GM20431 (cell line): Measurements from ENCODE around the gene CLN6.
"Not testable (repeated sequence)": the region's sequence is repeated elsewhere in the genome, so short reads cannot be mapped to it uniquely, and the experiment has no call there.

ENCODE experiments used
- in situ Hi-C: fragments of 300-500 bp; cut with MseI, MboI; formaldehyde crosslinking; loops from one replicate; pipeline ENCODE4 v1.15.0; 2020; ENCODE audit warnings: low sequenced_read_pairs; ENCODE audit not compliant: unreplicated experiment

CLN6 gene

GRCh38 chr15:68208636-68209240 is 20.8 kb downstream of the CLN6 start:
- in situ Hi-C loops: no loop called here

GRCh38 chr15:68208136-68208535 is 21.4 kb downstream of the CLN6 start:
- in situ Hi-C loops: no loop called here

GRCh38 chr15:68207176-68207935 is 22.2 kb downstream of the CLN6 start:
- in situ Hi-C loops: no loop called here

DNA sequence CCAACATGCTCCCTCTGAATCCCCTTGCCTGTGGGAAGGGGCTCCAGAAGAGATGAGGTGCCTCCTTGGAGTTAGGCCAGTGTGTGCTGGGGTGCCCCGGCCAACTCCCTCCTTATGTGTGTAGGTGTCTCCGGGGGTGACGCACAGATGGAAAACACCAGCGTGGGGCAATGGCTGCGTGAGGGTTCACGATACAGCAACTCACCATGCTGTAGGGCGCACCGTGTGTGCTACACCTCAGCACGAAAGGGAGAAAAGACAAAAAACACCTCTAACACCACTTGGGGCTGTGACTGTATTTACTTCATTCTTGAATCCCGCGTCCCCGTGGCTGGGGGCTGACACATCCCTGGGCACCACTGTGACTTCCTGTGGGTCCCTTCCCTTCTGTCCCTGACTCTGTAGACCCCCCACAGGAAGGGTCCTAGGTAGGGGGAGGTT is 22.8 kb downstream of the CLN6 start:
- in situ Hi-C loops: no loop called here

- in situ Hi-C loops: no loop called here
Observed at GRCh38 chr15:68205954-68206539, 23.5 kb downstream of the CLN6 start.

DNA sequence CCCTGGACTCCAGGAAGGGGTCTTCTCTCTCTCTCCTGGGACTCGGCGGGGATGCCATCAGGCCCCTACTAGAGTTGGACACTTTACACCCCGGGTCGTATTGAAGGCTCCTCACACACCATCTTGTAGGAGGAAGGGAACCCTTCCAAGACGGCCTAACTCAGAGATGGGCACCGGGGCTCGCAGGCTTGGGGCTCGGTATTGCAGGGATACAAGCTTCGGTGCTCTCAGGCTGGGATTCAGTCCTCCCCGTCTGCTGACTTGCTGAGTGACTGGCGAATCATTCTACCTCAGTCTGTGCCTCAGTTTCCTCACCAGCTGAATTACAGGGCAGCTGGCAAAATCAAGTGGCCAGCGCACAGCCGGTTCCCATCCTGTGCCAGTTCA is 24.0 kb downstream of the CLN6 start:
- in situ Hi-C loops: no loop called here

GRCh38 chr15:68204776-68205557 is 24.6 kb downstream of the CLN6 start, which contains the start of gene CALML4:
Gene CALML4 (minus strand): TSS chr15:68205332. CDS start chr15:68205247, 85 bp downstream.
- in situ Hi-C loops: no loop called here

DNA sequence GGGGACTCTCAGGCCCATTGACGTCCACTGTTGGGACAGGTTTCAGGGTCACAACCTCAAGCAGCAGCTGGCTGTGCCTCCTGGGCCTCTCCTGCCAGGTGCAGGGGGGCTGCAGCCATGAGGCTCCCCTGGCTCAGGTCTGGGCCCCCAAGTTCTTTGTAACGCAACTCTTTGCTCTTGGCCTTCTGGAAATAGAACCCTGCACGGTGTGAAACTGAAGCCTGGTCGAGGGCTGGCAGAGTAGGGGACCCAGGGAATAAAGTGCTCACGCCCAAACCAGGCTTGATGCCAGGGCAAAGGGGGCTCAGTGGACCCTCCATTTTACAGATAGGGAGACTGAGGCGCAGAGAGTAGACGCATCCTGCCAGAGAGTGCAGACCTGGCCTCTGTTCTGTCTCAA is 25.2 kb downstream of the CLN6 start:
- in situ Hi-C loops: no loop called here

GRCh38 chr15:68203956-68204355 is 25.6 kb downstream of the CLN6 start:
- in situ Hi-C loops: no loop called here

GRCh38 chr15:68203486-68203885 is 26.0 kb downstream of the CLN6 start:
- in situ Hi-C loops: no loop called here

DNA sequence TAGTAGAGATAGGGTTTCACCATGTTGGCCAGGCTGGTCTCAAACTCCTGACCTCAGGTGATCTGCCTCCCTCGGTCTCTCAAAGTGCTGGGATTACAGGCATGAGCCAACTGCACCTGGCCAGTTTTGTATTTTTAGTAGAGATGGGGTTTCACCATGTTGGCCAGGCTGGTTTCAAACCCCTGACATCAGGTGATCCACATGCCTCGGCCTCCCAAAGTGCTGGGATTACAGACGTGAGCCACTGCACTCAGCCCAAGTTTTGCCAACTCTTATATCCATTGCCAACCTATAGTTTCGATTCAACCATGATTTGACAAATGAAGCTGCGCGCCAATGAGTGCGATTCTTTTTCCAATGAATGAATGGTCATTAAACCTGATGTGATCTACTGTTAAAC is 26.5 kb downstream of the CLN6 start:
- in situ Hi-C loops: not testable (repeated sequence)

- in situ Hi-C loops: no loop called here
Observed at GRCh38 chr15:68201879-68202261, 27.7 kb downstream of the CLN6 start.

- in situ Hi-C loops: no loop called here
Observed at GRCh38 chr15:68201153-68201878, 28.2 kb downstream of the CLN6 start.

DNA sequence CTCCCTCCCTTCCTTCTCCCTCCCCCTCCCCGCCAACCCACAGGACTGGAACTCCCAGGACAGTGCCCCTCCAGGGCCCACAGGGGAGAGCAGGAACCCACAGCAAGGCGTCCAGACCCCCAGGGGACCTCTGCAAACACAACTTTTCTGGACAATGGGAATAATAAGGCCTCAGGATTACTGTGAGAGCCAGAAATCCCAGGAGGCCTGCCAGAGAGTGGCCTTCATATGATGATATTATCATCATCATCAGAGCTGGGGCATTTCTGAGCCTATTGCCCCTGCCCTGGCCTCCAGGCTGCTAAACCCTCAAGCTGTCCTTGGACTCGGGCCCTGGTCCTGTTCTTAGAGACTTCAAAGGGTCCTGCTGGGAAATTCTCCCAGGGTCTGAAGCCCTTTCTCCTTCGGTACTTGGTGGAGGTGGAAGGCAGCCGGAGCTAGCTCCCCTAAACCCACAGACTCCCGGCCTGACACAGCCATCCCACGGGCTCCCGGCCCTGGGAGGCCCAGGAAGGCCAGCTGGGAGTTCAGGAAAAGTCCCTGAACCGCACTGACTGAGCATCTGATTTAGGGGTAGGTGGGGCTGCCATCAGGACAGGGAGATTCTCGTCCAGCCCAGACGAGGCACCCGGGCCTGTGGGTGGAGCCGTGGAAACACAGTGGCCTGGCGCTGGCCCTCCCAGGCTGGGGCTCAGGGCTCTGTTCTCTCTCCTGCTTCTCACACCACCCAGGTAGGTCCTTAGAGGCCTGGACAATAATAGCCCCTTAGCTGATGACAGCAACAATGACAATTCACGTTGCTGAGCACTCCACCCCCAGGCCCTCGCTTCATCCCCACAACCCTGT is 29.3 kb downstream of the CLN6 start:
- in situ Hi-C loops: no loop called here

DNA sequence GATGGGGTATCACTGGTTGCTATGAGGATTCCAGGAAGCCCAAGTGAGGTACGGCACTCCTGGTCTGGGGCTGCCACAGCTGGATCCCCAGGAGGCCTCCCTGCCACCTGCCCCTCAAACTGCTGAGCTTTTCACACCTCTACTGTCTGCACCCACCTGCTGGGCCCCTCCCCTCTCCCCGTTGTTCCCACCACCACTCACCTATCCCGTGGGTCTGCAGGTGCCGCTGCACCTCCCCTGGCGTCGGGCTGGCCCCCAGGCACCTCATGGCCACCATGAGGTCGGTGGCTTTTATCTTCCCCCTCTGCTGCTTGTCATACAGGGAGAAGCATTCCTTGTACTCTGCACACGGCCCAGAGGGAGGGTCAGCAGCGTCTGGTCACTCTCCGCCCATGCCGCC is 30.2 kb downstream of the CLN6 start:
- in situ Hi-C loops: no loop called here

GRCh38 chr15:68197661-68198437 is 31.7 kb downstream of the CLN6 start:
- in situ Hi-C loops: no loop called here

DNA sequence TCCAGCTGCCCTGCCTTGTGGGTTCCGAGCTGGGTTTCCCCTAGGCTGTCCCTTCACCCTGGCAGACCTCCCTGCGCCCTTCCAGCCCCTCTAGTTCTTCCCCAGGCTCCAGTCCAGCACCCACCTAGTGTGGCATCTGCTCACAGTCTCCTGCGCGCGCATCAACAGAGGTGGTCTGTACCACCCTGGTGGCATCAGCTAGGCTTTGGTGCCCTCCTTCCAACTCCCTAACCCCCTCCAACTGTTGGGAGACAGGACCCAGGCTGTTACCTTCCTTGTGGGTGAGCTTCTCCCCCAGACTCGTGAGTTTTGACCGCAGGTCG is 32.4 kb downstream of the CLN6 start:
- in situ Hi-C loops: no loop called here

- in situ Hi-C loops: no loop called here
Observed at GRCh38 chr15:68196445-68197169, 32.9 kb downstream of the CLN6 start.
